ENCODE data around the gene C2orf76.

- TF ChIP-seq CREB1 (CRISPR knock-in tag; IDR thresholded peaks at IDR 0.05; ENCODE audit: low read depth) (no peak), CTCF (conservative IDR thresholded peaks at IDR 0.05; ENCODE audit: low read depth in 2 of 2) (no peak), EZH2phosphoT487 (IDR thresholded peaks at IDR 0.05; ENCODE audit: unreplicated experiment) (no peak), EZH2 (IDR thresholded peaks at IDR 0.05; ENCODE audit: low read depth, unreplicated experiment) (no peak), ZNF114 (CRISPR knock-in tag; IDR thresholded peaks at IDR 0.05) (no peak), REST (IDR thresholded peaks at IDR 0.05; ENCODE audit: unreplicated experiment) (no peak)
These were observed 36.3 kb upstream of the C2orf76 start for GRCh38 chr2:119402645-119403560.

All from GM23338 (cell line).